G401 (cell line): ENCODE data around the gene SPATA31E1. TPM values are rescaled to one million over a fixed set of nuclear protein-coding genes. Genes with fewer than 3 reads are reported as not detected.
"Not testable (repeated sequence)": the region's sequence is repeated elsewhere in the genome, so short reads cannot be mapped to it uniquely, and the experiment has no call there.

Experiments
- DNase-seq: peaks from one replicate; pipeline ENCODE4 v3.0.0-alpha.2; 2015; ENCODE audit warnings: low spot score
- in situ Hi-C: cut with HindIII; loops from 2 replicates; pipeline ENCODE4 v1.10.0; 2016; ENCODE audit warnings: low sequenced_read_pairs, mixed read lengths
- total RNA-seq: library from RNA; depleted of rRNA; stranded (reverse); fragments of >200 nt; shearing (Covaris generic); gene quantifications from 2 replicates; pipeline ENCODE4 v1.2.3, GENCODE V29; 2014; rRNA removed

SPATA31E1 gene
- total RNA-seq: not detected in 2 replicates

DNA sequence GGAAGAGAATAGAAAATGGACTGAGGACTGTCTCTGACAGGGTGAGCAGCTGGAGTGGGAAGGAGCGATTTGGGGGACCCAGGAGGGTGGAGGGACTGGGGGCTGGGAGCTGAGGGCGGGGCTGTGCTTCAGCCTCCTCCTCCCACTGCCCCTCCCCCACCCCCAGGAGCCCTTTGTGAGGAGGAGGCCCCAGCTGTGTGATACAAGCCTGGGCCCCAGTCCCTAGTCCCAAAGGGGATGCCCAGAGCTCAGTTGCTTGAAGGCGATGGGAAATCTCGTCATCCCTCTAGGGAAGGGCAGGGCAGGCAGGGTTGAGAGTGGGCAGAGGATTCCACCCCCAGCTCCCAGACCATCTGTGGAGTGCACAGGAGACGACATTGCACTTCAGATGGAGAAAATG is at the start of gene SPATA31E1:
Gene SPATA31E1 (plus strand): TSS at position 251 of the 400 bp plus-strand sequence. CDS start 15 bp downstream, at position 266.
- in situ Hi-C loops: no loop called here
- DNase-seq: no peak

GRCh38 chr9:87834357-87834756 is 48.3 kb upstream of the SPATA31E1 start:
- no peak for DNase-seq
- in situ Hi-C loops: no loop called here

- in situ Hi-C loops: no loop called here
- DNase-seq: no peak
These were observed 46.1 kb upstream of the SPATA31E1 start for GRCh38 chr9:87836536-87836935.

DNA sequence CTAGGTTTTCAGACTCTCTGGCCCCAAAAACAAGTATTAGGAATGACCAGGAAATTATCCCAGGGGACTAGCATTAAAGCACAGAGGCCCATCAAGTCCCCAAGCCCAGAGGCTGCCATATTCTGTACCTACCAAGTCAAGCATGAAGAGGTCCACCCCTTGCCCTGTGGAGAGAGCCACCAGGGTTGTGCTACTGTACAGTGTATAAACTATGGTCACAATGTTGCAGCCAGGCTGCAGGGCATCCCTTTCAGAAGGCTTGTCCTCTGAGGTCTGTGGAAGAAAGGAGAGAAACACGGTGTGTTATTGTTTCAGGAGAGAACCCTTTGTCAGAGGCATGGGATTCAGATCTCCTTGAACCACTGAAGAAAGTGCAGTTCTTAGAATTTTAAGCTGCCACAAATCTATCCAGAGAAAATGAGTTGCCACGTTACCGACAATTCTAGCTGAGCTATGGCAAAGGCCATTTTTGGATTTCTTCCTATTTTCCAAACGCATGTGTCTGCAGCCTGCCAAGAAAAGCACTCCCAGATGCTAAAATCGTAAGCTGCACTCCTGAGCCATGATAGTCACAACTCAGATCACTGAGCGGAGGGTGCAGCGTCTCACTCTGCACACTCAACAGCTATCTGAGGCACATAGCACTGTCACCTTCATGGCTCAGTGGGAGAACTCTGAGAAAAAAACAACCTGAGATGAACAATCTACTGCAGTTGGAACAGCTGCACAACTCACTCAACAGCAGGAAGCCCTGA is 45.5 kb upstream of the SPATA31E1 start:
- in situ Hi-C loops: no loop called here
- no peak for DNase-seq

DNA sequence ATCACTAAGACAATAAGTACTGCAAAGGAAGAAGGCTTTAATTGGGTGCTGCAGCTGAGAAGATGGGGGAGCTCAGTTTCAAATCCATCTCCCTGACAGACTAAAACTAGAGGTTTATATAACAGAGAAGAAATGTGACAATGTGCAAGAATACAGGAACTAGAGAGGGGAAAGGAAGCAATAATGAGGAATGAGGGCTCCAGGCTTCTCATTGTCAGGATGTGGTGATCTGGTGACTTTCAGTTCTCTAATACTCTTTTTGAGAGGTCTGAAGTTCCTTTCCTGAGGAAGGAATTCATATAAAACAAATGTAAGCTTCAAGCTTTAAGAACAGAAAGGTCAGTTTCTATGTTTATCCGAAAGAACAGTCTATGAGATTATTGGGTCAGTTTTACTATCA is 42.5 kb upstream of the SPATA31E1 start:
- no peak for DNase-seq
- in situ Hi-C loops: no loop called here

DNA sequence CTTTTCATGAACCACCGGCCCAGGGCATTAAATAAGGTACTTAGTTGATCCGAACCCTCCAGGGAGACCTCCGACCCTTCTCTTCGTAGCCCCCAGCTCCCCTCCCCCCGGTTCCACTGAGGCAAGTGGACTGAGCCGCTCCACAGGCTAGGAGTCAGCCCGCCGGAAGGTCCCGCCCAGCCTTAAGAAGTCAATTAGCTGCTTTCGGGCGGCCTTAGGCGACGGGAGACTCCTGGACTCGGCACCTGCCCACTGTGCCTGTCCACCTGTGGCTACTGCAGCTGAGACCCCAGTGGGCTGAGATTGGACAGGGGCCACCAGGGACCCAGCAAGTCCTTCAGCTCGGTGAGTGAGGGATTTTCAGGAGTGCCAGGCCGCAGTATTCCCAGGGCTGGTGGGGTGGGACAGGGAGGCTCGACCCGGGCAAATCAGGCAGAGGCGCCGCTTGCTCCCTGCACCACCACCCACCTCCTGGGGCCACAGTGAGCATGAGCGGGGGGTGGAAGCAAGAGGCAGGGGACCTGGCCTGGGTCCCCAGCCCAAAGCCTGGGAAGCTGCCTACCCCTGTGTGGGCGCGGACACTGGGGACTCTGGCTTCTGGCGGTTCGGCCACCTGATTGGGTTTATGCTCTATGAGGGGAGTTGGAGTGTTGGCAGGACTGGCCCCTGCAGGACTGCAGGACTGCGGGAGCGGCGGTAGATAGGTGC is 39.6 kb upstream of the SPATA31E1 start:
- in situ Hi-C loops: no loop called here
- no peak for DNase-seq

DNA sequence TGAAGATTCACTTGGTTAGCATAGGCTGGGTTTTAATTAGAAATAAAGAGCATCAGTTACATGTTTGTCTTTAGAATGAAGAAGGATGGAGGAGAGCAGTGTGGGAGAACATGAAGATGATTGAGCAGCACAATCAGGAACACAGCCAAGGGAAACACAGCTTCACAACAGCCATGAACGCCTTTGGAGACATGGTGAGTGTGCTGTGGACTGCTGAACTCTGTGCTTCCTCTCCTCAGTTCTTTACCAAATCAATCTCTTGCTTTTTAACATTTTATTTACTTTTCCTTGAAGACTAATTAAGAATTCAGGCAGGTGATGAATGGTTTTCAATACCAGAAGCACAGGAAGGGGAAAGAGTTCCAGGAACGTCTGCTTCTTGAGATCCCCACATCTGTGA is 38.2 kb upstream of the SPATA31E1 start:
- DNase-seq: no peak
- in situ Hi-C loops: no loop called here

- DNase-seq, in situ Hi-C loops: not testable (repeated sequence)
These were observed 34.9 kb upstream of the SPATA31E1 start for GRCh38 chr9:87847817-87848216.

DNA sequence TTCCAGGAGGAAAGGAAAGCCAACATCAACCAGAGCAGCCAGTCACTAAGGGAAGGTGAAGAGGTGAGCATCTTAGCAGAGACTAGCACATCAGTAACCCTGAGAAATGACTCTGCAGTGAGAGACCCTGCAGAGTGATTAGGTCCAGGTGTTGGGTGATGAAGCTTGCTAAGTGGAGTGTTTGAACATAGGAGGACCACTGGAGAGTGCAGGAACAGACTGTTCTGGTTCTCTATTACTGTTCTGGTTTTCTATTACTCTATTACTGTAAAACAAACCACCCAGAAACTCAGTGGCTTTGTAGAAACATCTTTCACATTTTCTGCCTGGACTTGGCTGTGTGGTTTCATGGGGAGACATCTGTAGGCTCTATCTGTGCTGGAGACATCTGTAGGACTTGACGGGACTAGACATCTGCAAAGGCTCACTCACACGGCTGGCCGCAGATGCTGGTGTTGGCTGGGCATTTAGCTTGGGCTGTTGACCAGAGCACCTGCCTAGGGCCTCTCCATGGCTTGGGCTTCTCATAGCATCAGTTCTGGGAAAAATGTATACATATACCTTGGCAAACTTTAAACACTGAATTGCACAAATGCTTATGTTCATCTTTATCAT is 33.4 kb upstream of the SPATA31E1 start:
- no peak for DNase-seq
- in situ Hi-C loops: no loop called here

GRCh38 chr9:87850391-87850790 is 32.3 kb upstream of the SPATA31E1 start:
- in situ Hi-C loops: no loop called here
- no peak for DNase-seq

- in situ Hi-C loops, DNase-seq: not testable (repeated sequence)
These were observed 31.5 kb upstream of the SPATA31E1 start for GRCh38 chr9:87851186-87851585.

DNA sequence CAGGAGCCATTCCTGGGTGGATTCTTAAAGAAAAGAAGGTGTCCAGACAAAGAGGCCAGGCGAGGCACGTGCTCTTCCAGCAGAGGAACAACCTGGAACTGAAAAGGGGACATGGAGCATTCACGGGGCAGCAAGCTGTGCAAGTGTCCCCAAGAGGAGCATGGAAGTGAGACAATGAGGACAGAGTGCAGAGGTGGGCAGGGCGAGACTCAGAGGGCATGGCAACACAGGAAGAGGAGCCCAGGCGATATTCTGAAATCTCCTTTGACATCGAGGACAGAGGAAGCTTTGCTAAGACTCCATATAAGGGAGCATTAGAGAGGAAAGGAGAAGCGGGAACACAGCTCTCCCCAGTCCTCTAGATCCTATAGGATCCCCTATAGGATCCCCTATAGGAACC is 29.4 kb upstream of the SPATA31E1 start:
- no peak for DNase-seq
- in situ Hi-C loops: no loop called here

DNA sequence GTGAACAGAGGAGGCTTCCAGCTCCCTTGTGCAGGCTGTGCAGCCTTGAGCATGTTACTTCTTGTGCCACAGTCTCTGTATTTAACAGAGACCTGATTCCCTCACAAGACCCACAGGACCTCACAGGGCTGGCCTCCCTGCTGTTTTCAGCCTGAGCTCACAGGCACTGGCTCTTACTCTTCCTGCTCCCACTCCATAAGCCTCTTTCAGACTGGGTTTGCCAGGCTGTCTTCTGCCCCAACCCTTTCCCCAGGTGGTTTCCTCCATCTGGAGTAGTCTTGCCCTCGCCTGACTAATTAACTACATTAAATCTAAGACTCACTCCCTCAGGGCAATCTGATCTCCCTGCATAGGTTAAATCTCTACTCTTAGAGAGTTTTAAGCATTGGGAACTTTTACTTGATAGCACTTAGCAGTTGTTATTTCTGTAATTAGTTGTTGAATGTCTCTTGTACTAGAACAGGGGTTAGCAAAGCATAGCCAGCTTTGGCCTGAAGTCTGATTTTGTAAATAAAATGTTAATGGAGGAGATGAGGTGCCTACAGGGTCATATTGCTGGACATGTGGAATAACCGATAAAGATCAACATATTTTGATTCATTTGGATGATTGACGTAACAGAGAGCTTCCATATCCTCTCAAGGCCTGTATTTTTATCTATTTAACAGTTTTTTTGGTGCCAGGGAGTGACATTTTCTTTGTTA is 28.6 kb upstream of the SPATA31E1 start:
- in situ Hi-C loops: no loop called here
- DNase-seq: no peak

DNA sequence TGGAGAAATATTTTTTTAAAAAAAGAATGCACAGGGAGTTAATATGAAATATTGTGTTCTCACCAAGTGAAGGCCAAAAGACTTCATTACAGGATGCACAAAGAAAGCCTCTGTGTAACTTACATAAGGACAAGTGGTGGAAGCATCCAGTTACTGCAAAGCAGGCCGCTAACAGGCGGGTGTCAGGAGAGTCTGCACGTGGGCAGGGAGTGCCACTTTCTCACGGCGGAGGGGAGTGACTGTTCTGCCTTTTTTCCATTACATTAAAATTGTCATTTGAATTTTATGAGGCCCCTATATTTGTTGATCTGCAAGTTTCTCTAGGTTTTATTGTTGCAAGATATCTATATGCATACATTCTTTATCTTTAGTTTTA is 28.1 kb upstream of the SPATA31E1 start:
- DNase-seq: no peak
- in situ Hi-C loops: no loop called here

GRCh38 chr9:87855061-87855460 is 27.6 kb upstream of the SPATA31E1 start:
- in situ Hi-C loops: no loop called here
- no peak for DNase-seq

- no peak for DNase-seq
- in situ Hi-C loops: no loop called here
These were observed 25.3 kb upstream of the SPATA31E1 start for GRCh38 chr9:87857141-87857947.

GRCh38 chr9:87857948-87858335 is 24.7 kb upstream of the SPATA31E1 start:
- in situ Hi-C loops: no loop called here
- no peak for DNase-seq

GRCh38 chr9:87859137-87859536 is 23.5 kb upstream of the SPATA31E1 start:
- DNase-seq: no peak
- in situ Hi-C loops: no loop called here

DNA sequence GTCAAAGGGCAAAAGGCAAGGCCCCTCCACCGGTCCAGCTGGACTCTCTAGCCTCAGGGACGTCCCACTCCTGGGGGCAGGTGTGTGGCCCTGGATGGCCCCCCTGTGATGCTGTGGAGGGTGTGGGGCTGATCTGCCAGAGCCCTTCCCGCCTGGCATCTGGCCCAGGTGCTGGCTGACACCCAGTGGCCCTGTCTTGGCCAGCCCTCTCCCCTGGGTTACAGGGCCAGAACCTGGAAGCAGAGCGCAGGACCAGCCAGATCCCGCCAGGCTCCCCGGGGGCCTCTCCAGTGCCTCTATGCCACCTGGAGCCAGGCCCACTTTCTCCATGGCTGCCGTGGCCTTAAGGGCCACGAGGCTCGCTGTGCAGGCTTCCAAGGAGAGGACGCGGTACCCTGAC is 22.9 kb upstream of the SPATA31E1 start:
- DNase-seq: no peak
- in situ Hi-C loops: no loop called here
